IMR-90 (cell line): ENCODE measurements around the gene TLX1.

ENCODE experiments used
- CTCF ChIP-seq: conservative IDR thresholded peaks from 2 replicates; pipeline ENCODE4 v1.5.1; 2012; ENCODE audit warnings: mild to moderate bottlenecking, low read depth, low read length, improper control_type of control experiment
- MAFK ChIP-seq: IDR thresholded peaks from 2 replicates; pipeline ENCODE4 v1.6.1; 2012; ENCODE audit warnings: low read depth, low read length, improper control_type of control experiment
- POLR2A ChIP-seq: IDR thresholded peaks from 2 replicates; pipeline ENCODE4 v1.6.1; 2012; ENCODE audit warnings: mild to moderate bottlenecking, low read depth, low read length

GRCh38 chr10:101151395-101151794 lies 20.3 kb downstream of the TLX1 start:
- no peak for TF ChIP-seq CTCF
- TF ChIP-seq POLR2A = no peak
- TF ChIP-seq MAFK = no peak
